Breast epithelium (tissue), 3 donors: ENCODE data around the gene PPP1R26.

Source experiments
- CTCF ChIP-seq, 3 donors: fragments of 450-650 bp; IDR thresholded peaks; one replicate each; pipeline ENCODE4 v1.5.1; 2016 to 2017; ENCODE audit warnings: antibody characterized with exemption in 3 of 3, mild to moderate bottlenecking in 3 of 3, moderate library complexity in 3 of 3
- POLR2A ChIP-seq: fragments of 450-650 bp; IDR thresholded peaks from one replicate; pipeline ENCODE4 v1.6.1; 2016; ENCODE audit warnings: antibody characterized with exemption, mild to moderate bottlenecking, moderate library complexity

GRCh38 chr9:135480940-135481310 is 1.3 kb downstream of the PPP1R26 start:
- TF ChIP-seq CTCF (IDR thresholded peaks at IDR 0.05) (no peak), POLR2A (no peak)
